DMS53 (cell line): ENCODE measurements around the gene KLF16.

Experiments used
- DNase-seq: peaks from one replicate; lab custom pipeline; 2025; lab: John Stamatoyannopoulos, UW

Gene KLF16

GRCh38 chr19:1823539-1824251 is 39.7 kb downstream of the KLF16 start:
- DNase-seq = no peak

GRCh38 chr19:1823020-1823419 is 40.4 kb downstream of the KLF16 start:
- DNase-seq = no peak

GRCh38 chr19:1822210-1822609 is 41.2 kb downstream of the KLF16 start:
- no peak for DNase-seq

DNA sequence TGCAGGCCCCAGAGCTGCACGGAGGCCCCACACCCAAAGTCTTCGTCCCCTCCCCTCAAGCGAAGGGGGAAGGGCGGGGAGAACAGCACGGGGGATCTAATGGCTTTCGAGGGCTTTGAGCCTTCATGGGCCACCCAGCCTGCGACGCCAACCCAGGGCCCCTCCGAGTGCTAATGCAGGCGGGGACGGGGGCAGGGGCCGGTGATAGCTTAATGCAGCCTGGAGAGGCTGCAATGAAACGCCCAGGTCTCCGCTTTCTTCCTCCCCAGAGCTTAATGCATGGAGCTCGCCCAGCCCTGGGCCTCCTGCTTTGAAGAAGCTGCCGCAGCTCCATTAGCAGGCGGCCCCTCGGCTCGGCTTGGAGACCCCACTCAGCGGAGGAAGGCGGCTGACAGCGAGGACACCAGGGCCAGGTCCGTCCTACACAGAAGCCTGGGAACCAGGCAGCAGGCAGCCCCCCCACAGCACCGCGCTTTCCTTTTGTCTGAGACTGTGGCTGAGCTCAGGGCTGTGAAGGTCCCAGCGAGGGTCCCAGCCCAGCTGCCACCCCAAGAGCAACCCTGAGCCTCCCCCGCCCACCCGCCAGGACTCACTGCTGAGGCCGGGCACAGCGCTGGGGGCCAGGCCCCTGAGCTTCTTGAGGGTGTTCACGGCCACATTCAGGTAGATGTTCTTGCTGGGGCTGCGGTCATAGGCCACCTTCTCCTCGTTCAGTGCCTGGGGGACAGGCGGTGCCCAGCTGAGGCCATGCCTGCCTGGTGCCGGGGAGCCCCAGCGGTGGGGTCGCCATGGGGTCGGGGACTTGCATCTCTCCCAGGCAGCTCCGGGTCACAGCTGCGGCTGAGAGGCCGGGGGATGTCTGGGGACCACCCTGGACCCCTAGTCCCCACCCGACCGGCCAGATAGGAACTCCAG is 43.8 kb downstream of the KLF16 start:
- DNase-seq = no peak

DNA sequence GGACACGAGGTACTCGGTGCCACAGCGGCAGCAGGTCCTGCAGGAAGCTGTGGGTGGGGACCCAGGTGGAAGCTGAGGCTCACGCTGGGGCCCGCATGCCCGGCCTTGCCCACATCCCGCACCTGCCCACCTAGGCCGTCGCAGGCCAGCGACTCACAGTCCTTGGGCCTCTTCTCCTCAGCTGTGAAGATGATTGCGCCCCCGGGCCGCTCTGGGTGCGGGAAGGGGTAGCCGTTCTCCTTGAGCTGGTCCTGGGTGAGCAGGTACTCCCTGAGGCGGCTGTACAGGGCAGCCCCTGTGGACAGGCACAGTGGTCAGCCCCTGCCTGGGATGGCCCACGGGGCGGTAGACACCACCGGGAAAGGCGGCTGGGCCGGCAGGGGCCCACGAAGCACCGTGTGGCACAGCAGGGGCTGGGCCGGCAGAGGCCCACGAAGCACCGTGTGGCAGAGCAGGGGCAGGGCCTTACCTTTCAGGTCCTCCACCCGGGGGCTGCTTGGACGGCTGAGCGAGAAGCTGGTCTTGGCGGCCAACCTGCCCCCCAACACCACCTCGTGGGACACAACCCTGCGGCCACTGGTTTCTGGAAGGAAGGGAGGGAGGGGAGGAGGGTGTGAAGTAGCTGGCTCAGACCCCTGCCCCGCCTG is 44.7 kb downstream of the KLF16 start:
- DNase-seq = no peak

DNA sequence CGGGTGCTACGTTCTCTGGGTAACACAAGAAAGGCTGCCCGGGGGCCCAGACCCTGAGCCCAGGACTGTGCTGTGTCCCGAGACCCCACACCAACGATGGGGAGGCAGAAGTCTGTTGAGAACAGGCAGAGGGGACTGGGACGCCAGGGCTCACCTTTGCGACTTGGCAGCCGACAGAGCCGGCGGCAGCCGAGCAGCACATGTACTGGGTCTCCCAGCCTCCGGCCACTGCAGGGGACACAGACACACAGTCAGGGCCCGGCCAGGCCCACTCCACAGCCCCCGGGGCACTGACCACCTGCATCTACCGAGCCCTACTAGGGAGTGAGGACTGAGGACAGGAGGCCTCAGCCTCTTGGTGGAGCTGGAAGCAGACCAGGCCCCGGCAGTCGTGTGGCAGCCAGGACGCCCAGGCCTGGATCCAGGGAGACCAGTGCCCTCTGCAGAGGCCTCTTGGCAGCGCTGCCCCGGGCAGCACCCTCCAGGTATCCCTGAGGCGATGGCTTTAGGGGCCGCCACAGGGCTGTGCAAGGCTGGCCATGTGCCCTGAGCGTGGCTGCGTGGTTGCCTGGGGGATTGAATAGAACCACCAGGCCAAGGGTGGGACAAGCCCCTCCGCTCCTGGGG is 45.7 kb downstream of the KLF16 start:
- DNase-seq = no peak

DNA sequence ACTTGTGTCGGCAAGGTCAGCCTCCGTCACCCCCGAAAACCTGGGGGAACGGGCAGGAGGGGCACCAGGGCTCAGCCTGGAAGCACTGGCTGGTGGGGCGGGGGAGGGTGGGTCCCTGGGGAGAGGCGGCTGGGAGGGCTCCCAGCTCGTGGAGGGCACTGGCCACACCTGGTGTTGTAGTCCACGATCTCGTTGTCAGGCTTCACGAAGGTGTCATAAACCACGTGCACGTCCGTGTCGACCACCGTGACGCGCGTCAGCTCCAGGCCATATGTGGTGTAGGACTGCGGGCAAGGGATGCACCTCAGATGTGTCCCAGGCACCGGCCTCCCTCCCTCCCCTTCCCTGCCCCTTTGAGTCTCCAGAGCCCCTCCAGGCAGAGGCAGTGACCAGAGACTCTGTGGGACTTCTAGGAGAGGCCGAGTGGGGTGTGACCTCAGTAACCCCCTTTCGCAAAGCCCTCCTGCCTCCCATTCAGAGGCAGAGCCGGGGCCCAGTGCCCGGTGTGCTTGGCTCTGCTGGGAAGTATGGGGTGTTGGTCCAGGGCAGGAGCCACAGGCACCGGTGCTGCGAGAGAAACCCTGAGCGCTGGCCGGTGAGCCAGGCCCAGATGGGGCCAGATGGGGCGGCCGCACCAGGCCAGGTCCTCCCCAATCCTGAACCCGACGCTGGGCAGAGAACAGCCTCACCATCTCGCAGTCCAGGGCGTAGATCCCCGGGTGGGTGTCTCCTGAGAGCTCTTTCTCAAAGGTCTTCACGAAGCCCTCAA is 46.7 kb downstream of the KLF16 start:
- no peak for DNase-seq

- DNase-seq = no peak
These were observed 47.5 kb downstream of the KLF16 start for GRCh38 chr19:1815605-1816529.

GRCh38 chr19:1814833-1815604 is 48.4 kb downstream of the KLF16 start:
- DNase-seq = no peak

- no peak for DNase-seq
These were observed 49.0 kb downstream of the KLF16 start for GRCh38 chr19:1814391-1814790.

DNA sequence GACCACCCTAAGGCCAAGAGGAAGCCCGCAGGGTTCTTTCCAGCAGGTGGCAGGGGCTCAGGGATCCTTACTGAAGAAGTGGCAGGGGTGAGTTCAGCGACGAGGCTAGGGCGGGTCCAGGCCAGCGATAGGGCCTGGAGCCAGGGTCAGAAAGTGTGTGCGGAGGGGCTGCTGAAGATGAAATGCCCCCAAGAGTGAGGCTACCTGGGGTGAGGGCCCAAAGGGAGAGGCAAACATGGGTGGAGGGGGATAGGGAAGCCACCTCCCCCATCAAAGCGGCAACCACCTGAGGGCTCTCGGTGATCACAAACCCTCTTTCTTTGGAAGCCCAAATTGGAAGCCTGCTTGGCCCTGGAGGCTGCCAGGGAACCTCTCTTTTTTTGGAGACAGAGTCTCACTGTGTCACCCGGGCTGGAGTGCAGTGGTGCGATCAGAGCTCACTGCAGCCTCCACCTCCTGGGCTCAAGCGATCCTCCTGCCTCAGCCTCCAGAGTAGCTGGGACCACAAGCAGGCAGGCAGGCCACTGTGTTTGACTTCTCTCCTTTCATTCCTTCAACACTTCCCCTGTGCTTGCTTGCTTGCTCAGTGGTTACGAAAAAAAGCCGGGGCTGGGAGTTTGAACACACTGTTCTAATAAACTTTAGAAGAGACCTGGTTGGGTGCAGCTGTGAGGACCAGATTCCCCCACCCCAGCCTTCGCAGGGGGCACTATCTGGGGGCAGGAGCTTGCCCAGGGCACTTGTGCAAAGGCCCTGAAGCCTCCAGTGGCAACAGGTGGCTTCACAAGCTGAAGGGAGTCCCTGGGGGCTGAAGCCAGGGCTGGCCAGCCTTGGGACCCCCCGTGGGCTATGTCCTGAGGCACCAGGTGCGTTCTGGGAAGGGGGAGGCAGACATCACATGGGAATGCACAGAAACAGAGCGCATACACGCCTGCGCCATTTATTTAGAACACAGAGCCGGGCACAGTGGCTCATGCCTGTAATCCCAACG is 49.9 kb downstream of the KLF16 start:
- no peak for DNase-seq

- peak; percentile 94 for DNase-seq
These were observed 50.8 kb downstream of the KLF16 start for GRCh38 chr19:1812426-1813191.

GRCh38 chr19:1811942-1812425 is 51.4 kb downstream of the KLF16 start, which contains the start of gene ATP8B3:
Gene ATP8B3, minus strand, starts transcription at chr19:1812276. Its CDS starts 540 bp downstream, at chr19:1811736.
- no peak for DNase-seq

DNA sequence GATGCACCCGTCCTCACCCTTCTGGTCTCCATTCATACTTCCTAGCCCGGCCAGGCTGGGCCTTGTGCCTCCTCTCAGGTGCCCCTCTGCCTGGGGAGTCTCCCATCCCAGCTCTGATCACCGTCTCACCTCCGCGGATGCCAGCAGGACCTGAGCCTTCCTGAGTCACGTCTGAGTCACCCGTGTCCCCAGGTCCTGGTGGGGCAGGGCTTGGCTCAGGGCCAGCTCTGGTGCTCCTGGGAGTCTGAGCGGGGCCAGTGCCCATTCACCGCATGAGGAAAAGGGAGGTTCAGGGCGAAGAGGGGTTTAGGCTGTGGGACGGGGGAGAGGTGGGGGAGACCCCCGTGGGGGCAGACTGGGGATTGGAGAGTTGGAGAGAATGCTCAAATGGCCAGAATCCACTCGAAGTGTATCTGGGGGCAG is 51.9 kb downstream of the KLF16 start:
- peak; percentile 91 for DNase-seq

- DNase-seq = no peak
These were observed 52.8 kb downstream of the KLF16 start for GRCh38 chr19:1810439-1811160.

GRCh38 chr19:1809678-1810077 is 53.7 kb downstream of the KLF16 start:
- DNase-seq = no peak

- no peak for DNase-seq
These were observed 55.0 kb downstream of the KLF16 start for GRCh38 chr19:1808395-1808731.
